NCI-H446 (cell line): Measurements from ENCODE around the gene DR1.
A peak's percentile ranks its signal among the peaks of the same experiment; 100 is the strongest.

Source experiments
- DNase-seq, 2 experiments: peaks; one replicate each; lab custom pipeline; 2025; lab: John Stamatoyannopoulos, UW

Gene DR1

GRCh38 chr1:93345633-93346420 lies at the start of gene DR1:
Gene DR1, plus strand, starts transcription at chr1:93345907. Its CDS starts 739 bp downstream, at chr1:93346646.
- peak; percentile 81 to 98 for DNase-seq

DNA sequence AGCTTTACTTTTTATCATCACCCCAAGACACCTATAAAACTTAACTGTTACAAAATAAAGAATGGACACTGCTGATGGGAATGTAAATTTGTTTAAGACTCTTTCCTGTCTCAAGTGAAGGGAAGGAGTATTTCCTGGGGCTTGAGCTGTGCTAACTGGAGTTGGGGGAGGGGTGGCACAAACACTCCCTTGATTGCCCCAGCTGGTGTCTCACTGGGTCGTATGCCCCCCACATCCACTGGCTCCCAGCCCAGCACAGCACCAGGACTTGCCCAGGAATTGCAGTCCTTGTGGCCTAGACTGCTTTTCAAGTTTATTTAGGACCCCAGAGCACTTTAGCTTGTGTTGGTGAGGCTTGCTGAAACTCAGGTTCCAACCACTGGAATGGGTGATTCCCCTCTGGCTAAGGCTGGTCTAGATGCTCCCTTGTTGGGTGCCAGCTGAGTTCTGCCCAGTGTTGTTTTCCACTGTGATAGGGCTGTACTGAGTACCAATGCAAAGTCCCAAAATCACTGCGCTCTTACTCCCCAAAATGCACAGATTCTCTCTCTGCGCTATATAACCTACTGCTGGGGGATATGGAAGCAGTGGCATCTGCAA lies 49.1 kb upstream of the DR1 start:
- peak in 1 of 2 experiments; percentile 12 for DNase-seq

DNA sequence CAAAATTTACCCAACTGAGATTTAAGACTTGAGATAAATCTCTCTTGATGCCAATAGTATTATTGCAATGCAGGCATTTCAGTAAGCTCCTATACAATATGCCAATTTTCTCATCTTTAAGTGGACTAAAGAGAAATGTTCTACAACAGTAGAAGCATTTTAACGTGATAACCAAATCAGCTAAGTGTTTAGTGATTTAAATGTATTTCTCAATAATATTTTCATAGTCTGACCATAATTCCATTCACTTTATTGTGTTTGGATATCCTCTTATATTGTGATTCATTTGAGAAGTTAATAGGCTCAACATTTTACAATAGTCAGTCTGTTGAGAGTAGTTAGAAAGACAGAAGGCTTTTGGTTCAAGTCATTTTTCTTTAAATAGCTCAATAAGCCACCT lies 44.6 kb upstream of the DR1 start:
- DNase-seq = no peak

DNA sequence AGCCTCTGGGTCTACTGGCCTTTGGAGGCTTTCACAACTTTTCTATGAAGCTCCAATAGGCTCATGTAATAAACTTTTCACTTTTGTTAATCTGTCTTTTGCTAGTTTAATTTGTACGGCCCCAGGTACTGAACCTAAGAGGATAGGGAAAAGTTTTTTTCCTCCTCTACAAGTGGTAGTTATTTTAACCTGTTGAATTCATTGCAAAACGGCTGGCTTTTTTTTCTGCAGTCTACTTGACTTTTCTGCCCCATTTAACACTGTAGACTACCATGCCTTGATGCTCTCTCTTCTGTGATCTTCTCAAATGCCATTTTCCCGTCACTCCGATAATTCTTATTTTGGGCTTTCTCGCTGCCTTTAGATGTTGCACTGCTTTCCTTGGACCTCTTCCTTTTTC lies 43.6 kb upstream of the DR1 start:
- DNase-seq = no peak

- DNase-seq = peak; percentile 64 to 76
Observed at GRCh38 chr1:93304716-93305138, 41.0 kb upstream of the DR1 start.

GRCh38 chr1:93306920-93307319 lies 38.8 kb upstream of the DR1 start:
- no peak for DNase-seq

DNA sequence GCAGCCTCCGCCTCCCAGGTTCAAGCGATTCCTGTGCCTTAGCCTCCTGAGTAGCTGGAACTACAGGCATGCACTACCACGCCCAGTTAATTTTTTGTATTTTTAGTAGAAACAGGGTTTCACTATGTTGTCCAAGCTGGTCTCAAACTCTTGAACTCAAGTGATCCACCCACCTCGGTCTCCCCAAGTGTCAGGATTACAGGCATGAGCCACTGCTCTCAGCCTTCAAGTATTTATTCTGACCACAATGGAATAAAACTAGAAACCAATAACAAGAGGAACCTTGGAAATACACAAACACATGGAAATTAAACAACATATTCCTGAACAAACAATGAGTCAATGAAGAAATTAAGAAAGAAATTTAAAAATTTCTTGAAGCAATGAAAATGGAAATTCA lies 32.7 kb upstream of the DR1 start:
- no peak for DNase-seq

DNA sequence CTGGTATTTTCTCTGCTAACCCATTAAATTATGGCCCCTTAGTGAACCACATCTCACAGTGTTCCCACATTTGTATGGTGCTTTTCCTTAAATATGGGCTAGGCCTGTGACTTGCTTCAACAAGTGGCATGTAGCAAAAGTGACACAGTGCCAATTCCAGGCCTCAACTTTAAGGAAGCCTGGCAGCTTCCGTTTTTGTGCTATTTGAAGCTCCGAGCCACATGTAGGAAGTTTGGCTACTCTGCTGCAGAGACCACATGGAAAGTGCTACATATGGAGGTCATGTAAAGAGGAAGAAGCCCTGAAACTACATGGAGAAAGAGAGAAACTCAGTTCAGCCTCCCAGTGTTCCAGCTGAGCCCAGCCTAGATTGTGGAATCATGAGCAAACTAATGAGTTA lies 28.5 kb upstream of the DR1 start:
- DNase-seq = no peak

GRCh38 chr1:93317943-93318342 lies 27.8 kb upstream of the DR1 start:
- DNase-seq = no peak

DNA sequence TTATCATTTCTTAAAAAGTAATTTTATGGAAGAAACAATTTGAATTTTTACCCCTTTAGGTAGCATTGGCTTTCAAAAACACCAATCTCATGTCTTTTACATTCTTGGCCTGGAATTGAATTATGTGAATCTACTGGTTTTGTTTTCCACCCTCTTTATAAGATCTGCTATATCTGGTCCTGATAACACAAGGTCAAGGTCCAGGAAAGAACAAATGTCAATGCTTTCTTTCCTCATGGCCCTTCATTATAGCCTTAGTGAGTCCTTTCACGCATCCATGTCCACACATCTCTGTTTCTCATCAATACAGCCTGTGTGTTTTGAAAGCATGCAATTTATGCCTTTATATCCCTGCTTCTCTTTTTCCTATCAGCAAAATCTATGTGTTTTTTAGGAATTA lies 24.0 kb upstream of the DR1 start:
- DNase-seq = no peak

DNA sequence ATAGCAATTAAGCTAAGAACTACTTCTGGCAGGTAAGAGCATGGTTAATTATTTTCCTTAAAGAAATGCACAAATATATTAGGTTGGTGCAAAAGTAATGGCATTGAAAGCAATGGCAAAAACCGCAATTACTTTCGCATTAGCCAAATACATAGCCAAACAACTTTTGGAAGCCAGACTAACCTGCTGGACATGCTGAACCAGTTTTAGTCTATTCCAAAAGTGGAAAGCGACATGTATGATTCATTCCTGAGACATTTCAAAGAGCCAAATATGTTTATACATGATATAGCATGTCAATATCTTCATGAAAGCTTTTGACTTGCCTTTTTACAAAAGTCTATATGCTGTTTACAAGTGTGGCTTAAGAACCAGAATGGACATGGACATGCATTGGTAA lies 23.4 kb upstream of the DR1 start:
- no peak for DNase-seq

DNA sequence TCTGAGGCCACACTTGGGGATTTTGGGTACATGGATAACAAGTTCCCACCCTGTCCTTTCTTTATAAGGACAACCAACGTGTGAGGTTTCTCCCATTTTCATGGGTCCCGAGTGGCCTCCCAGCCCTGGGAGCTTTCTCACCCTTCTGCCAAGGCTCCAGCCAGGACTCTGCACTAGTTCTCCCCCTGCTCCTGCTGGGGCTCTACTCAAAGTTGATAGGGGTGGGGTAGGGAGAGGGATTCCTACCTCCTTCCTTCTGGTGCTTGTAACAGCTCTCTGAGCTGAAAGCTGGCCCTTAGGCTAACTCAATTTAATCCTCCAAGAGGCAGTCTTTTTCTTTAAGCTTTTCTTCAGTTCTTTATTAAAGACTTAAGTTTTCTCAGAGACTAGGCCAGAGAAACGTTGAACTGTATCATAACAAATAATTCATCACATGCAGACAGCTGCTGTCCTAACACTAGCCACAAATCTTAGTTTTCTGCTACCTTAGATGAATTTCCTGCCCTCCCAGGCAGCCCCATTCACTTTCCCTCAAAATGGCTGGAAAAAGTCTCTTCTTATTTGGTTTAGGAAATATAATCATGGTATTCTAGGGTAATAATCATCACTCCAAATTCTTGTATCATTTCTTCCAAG lies 22.4 kb upstream of the DR1 start:
- DNase-seq = no peak

GRCh38 chr1:93324486-93325464 lies 20.9 kb upstream of the DR1 start:
- peak in 1 of 2 experiments; percentile 32 for DNase-seq

DNA sequence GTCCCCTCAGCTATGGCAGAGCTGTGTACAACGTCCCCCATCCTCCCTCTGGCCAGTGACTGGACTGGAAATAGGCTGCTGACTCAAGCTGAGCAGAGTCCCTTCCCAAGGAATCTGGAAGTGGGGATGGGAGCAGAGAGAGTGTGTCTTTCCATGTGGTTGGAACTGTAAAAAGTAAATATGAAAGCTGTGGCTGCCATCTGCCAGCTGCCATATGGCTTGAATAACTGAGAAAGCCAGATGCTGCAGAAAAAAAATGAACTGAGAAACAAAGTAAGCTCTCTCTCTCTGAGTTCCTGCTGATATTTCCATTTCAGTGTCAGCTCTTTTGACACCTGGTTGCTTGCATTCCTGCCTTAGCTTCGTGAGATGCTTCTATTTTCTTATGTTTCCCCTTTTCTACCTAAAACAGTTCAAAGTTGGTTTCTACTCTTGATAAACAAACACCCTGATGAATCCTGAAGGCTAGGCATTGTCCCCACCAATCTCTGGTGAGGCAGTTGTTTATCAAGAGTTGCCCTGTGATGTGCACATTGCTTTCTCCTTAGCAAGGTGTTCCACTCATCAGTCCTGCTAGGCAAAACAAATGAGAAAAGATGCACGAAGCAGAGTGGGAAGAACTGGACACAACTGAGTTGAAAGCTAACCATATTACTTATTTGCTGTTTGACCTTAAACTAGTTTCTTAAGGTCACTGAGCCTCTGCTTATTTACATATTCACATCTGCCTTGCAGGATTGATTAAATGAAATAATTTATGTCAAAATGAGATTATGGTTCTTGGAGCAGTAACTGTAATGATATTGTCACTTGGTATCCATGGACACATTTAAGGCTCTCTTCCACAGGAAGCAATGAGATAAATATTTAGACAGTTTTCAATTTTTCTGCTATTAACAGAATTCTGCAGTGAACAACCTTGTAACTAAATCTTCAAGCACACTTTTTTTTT lies 16.6 kb upstream of the DR1 start:
- DNase-seq = peak; percentile 40 to 90

DNA sequence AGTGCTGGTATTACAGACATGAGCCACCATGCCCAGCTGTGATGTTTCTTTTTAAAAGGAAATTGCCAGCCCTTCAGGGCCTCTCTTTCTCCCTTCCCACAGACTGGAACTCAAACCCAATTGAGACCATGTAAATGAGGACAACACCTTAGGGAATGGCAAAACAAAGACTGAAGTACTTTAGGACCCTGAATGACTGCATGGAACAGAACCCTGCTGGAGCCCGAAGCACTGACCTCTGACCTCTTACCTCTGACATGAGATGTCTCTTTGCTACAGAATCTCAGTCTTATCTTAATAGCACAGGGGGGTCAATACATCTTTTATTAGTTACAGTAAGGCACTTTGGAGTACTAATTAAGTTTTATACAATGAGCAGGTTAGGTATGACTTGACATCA lies 15.5 kb upstream of the DR1 start:
- no peak for DNase-seq

DNA sequence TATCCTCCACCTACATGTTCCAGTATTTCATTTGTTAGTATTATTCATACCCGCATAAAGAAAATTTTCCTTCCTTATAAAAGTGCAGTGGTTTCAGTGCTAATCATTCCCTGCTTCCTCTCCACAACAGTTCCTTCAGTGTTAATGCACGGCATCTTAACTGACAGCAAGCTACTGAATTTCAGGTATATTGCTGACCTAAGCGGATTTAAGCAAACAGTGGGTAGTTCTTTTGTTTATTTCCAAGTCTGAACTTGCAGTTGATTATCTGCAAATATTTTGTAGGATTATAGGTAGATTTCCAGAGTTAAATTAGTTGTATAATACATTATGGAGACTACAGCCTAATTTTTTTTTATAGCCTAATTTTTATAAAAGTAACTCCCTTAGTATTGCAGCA lies 15.1 kb upstream of the DR1 start:
- no peak for DNase-seq

GRCh38 chr1:93331412-93331811 lies 14.3 kb upstream of the DR1 start:
- DNase-seq = no peak

GRCh38 chr1:93332368-93332767 lies 13.3 kb upstream of the DR1 start:
- DNase-seq = no peak

DNA sequence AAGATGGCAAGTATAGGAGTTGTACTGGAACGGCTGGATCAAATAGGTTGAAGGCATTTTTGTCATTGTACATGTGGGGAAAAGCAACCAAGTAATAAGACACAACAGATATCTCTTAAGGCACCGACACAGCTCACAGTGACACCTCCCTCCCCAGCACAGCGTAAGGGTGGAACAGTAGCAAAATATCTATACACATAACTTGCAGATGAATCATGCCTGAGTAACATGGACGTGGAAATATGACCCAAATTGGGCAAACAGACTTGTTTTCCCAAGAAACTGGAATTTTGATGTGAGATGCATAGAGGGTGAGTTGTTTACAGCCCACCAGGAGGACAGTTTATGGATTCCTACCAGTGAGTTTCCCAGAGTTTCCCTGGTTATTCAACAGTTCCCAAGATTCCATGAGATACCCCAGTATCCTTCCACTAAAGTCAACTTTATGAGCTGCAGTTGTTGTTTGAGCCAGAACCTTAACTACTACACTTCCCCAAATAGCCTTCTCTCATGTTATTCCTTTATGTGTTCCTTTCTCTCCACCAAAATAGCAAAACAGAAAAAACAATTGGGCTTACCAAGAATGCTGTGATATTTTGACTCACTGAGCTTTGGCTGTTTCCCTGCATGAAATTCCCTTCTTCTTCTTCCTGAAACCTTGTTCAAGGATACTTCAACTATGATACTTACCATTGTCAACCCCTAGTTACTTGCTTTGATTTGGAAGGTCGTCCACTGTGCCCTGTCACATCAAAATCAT lies 7.1 kb upstream of the DR1 start:
- no peak for DNase-seq

- DNase-seq = no peak
Observed at GRCh38 chr1:93339171-93339697, 6.5 kb upstream of the DR1 start.
